Endothelial cell of umbilical vein (primary cell): ENCODE data around the gene PACS1. TPM values are rescaled to one million over a fixed set of nuclear protein-coding genes. Genes with fewer than 3 reads are reported as not detected.

Experiments
- BruUV-seq: library from RNA; stranded (reverse); fragments of 400-500 nt; replicated peaks from 2 replicates; lab custom pipeline; 2021; lab: Mats Ljungman, UMichigan
- CTCF ChIA-PET: fragments of 300-600, 350-600 bp; sonication (Branson Sonifier 250); formaldehyde crosslinking; loops from one replicate; lab custom pipeline; 2021; ENCODE audit warnings: antibody characterized with exemption, inconsistent platforms; lab: Charles Lee
- POLR2A ChIA-PET: fragments of 300-600, 350-600 bp; sonication (Branson Sonifier 250); formaldehyde crosslinking; loops from one replicate; lab custom pipeline; 2021; ENCODE audit warnings: antibody characterized with exemption, inconsistent platforms; lab: Charles Lee
- DNase-seq: peaks from one replicate; pipeline ENCODE4 v3.0.0-alpha.2; 2011; ENCODE audit warnings: low read depth, low spot score
- FAIRE-seq: peaks from 2 replicates; lab custom pipeline; 2011; peaks lifted over from hg19 to GRCh38; lab: Jason Lieb, UNC
- H2AFZ ChIP-seq: 2 replicates; pipeline ENCODE4 v1.6.0; 2012; ENCODE audit warnings: low read depth, low read length, control low read depth, inconsistent platforms
- H3K27ac ChIP-seq: 2 replicates; pipeline ENCODE4 v1.5.1; 2011; ENCODE audit warnings: low read depth, mild to moderate bottlenecking, control low read depth, low read length, moderate library complexity; ENCODE audit not compliant: insufficient read depth
- H3K27me3 ChIP-seq, 2 experiments: 2 replicates each; pipeline versions ENCODE4 v1.6.0 to v1.6.1; 2011; ENCODE audit warnings: low read length in 2 of 2, mixed read lengths in 1 of 2; ENCODE audit not compliant: control insufficient read depth in 2 of 2, insufficient read depth in 2 of 2
- H3K36me3 ChIP-seq, 2 experiments: 2 replicates in 1 of 2; 3 replicates in 1 of 2; pipeline ENCODE4 v1.5.1; 2011; ENCODE audit warnings: low read length in 2 of 2, mild to moderate bottlenecking in 1 of 2, moderate library complexity in 1 of 2; ENCODE audit not compliant: control insufficient read depth in 2 of 2, insufficient read depth in 2 of 2; ENCODE audit errors: extremely low read depth in 1 of 2
- H3K4me1 ChIP-seq: 3 replicates; pipeline ENCODE4 v1.5.1; 2011; ENCODE audit warnings: mild to moderate bottlenecking, low read length; ENCODE audit not compliant: control insufficient read depth, insufficient read depth; ENCODE audit errors: extremely low read depth
- H3K4me2 ChIP-seq: 2 replicates; pipeline ENCODE4 v1.6.1; 2011; ENCODE audit warnings: low read length, control low read depth, mixed read lengths; ENCODE audit not compliant: insufficient read depth
- H3K4me3 ChIP-seq, 3 experiments: fragments of 200-600 bp in 1 of 3; sonication (generic), shearing (Covaris generic) in 1 of 3; replicated peaks in 1 of 3; 2 replicates each; pipeline ENCODE4 v1.5.1; 2011 to 2016; ENCODE audit warnings: control low read depth in 3 of 3, low read length in 3 of 3, mild to moderate bottlenecking in 2 of 3, inconsistent platforms in 1 of 3, low read depth in 1 of 3, moderate library complexity in 1 of 3; ENCODE audit not compliant: insufficient read depth in 1 of 3
- H3K79me2 ChIP-seq: 2 replicates; pipeline ENCODE4 v1.6.0; 2012; ENCODE audit warnings: low read length, inconsistent platforms; ENCODE audit not compliant: control insufficient read depth, insufficient read depth
- H3K9ac ChIP-seq: replicated peaks from 2 replicates; pipeline ENCODE3; 2011; ENCODE audit warnings: low read length, control low read depth; ENCODE audit not compliant: insufficient read depth; ENCODE audit errors: extremely low read depth
- H3K9me1 ChIP-seq: replicated peaks from 3 replicates; pipeline ENCODE4 v1.6.0; 2011; ENCODE audit warnings: mild to moderate bottlenecking, low read length; ENCODE audit not compliant: control insufficient read depth, insufficient read depth; ENCODE audit errors: extremely low read depth
- H3K9me3 ChIP-seq: replicated peaks from 2 replicates; pipeline ENCODE4 v1.5.1; 2012; ENCODE audit warnings: low read length, inconsistent platforms; ENCODE audit not compliant: control insufficient read depth, insufficient read depth
- H4K20me1 ChIP-seq: replicated peaks from 2 replicates; pipeline ENCODE3; 2011; ENCODE audit warnings: mild to moderate bottlenecking, low read length; ENCODE audit not compliant: control insufficient read depth, insufficient read depth; ENCODE audit errors: extremely low read depth
- EZH2 ChIP-seq: IDR thresholded peaks from 2 replicates; pipeline ENCODE4 v1.6.1; 2012; ENCODE audit warnings: borderline replicate concordance, low read depth, mild to moderate bottlenecking, moderate library complexity, low read length, inconsistent platforms; ENCODE audit not compliant: severe bottlenecking
- dilution Hi-C: fragments of 300-500 bp; cut with MboI; formaldehyde crosslinking; loops from one replicate; pipeline ENCODE4 v1.15.0; 2019; ENCODE audit warnings: low sequenced_read_pairs; ENCODE audit not compliant: extremely low pct_ligation_motif_present
- intact Hi-C: fragments of 100-400 bp; cut with micrococcal nuclease; formaldehyde crosslinking; loops from one replicate; pipeline ENCODE4 v1.10.0; 2022
- polyA plus RNA-seq, 4 experiments: library from polyadenylated mRNA; depleted of rRNA in 3 of 4; stranded (reverse) in 3 of 4; unstranded in 1 of 4; fragments of >200 nt; gene quantifications; 2 replicates each; pipeline versions ENCODE4 v1.2.1 to v1.2.3, GENCODE V29; 2011 to 2012; ENCODE audit warnings: missing spikeins in 1 of 4
- total RNA-seq: library from RNA; stranded (reverse); gene quantifications from 2 replicates; pipeline ENCODE4 v1.2.3, GENCODE V29; 2021
- TF ChIP-seq, protein P1 (sequence below), 2 donors: IDR thresholded peaks; 1 replicate in 1 of 2; 2 replicates in 1 of 2; pipeline ENCODE4 v1.5.1; 2011; ENCODE audit warnings: low read length in 2 of 2, mild to moderate bottlenecking in 2 of 2, moderate library complexity in 2 of 2, control low read depth in 1 of 2, inconsistent platforms in 1 of 2, low read depth in 1 of 2; ENCODE audit not compliant: insufficient read depth in 1 of 2; ENCODE audit errors: extremely low read depth in 1 of 2

Gene PACS1
- total and polyA plus RNA-seq, 2 donors (not counting 3 experiments of a cell fraction or from before 2014, with no cell fraction given) = 26.4 to 64.4 TPM

DNA sequence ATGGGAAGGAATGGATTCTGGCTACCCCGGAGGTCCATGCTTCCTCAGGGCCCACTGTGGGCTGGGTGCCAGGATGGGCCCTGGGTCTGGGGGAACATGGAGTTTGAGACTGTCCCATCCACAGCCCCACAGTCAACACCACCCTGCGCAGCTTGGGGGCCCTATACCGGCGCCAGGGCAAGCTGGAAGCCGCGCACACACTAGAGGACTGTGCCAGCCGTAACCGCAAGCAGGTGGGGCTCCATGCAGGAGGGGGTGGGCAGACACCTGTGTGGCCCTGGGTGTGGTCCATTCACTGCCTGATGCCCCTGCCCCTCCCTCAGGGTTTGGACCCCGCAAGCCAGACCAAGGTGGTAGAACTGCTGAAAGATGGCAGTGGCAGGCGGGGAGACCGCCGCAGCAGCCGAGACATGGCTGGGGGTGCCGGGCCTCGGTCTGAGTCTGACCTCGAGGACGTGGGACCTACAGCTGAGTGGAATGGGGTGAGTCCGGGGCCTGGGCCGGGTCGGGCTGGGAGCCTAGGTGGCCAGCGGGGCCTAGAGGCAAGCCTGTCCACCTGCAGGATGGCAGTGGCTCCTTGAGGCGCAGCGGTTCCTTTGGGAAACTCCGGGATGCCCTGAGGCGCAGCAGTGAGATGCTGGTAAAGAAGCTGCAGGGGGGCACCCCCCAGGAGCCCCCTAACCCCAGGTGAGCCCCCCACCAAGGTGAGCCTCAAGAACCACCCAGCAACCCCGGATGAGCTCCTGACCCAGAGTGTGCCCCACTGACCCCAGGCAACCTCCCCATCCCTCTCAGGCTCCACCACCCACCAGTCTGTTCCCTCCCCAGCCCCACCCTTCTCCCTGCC, 195.7 kb downstream of the PACS1 start:
- Histone ChIP-seq H3K4me2 (no peak overlapping the region), H3K4me3 (no peak overlapping the region), H3K9me1 (no peaks in the 10 kb centered on the region), H3K36me3 (peaks cover 0 to 35% of the 10 kb centered on the region in 2 experiments), H3K27ac (no peak overlapping the region), H3K4me1 (peaks cover 12% of the 10 kb centered on the region), H3K9me3 (no peaks in the 10 kb centered on the region), H3K27me3 (no peaks in the 10 kb centered on the region), H3K9ac (no peak overlapping the region), H2AFZ (no peak overlapping the region), H4K20me1 (no peaks in the 10 kb centered on the region), H3K79me2 (peaks cover 21% of the 10 kb centered on the region)
- BruUV-seq = no TSS peak
- ChIA-PET CTCF (no interaction called here), POLR2A (no interaction called here)
- no peak for DNase-seq
- TF ChIP-seq EZH2 = no peak
- TF ChIP-seq, protein P1, sequence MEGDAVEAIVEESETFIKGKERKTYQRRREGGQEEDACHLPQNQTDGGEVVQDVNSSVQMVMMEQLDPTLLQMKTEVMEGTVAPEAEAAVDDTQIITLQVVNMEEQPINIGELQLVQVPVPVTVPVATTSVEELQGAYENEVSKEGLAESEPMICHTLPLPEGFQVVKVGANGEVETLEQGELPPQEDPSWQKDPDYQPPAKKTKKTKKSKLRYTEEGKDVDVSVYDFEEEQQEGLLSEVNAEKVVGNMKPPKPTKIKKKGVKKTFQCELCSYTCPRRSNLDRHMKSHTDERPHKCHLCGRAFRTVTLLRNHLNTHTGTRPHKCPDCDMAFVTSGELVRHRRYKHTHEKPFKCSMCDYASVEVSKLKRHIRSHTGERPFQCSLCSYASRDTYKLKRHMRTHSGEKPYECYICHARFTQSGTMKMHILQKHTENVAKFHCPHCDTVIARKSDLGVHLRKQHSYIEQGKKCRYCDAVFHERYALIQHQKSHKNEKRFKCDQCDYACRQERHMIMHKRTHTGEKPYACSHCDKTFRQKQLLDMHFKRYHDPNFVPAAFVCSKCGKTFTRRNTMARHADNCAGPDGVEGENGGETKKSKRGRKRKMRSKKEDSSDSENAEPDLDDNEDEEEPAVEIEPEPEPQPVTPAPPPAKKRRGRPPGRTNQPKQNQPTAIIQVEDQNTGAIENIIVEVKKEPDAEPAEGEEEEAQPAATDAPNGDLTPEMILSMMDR (IDR thresholded peaks at IDR 0.05; ENCODE audit: extremely low read depth in 1 of 2, insufficient read depth in 1 of 2, low read depth in 1 of 2, low read length in 2 of 2) = no peak
- no peak for FAIRE-seq
- intact Hi-C loops (no loop called here), dilution Hi-C loops (no loop called here)
